ENCODE measurements around the gene ITIH5.

- TF ChIP-seq CTCF (IDR thresholded peaks at IDR 0.05; ENCODE audit: poor library complexity): no peak
- no peak for TF ChIP-seq EZH2 (IDR thresholded peaks at IDR 0.05; ENCODE audit: borderline replicate concordance)
- no peak for TF ChIP-seq EZH2phosphoT487 (IDR thresholded peaks at IDR 0.05; ENCODE audit: low read depth, severe bottlenecking, unreplicated experiment)
These were observed 59.8 kb downstream of the ITIH5 start for GRCh38 chr10:7606951-7607404.
